Neural progenitor cell (in vitro differentiated cells): ENCODE data around the gene NUTM2A.
"Not testable (repeated sequence)": the region's sequence is repeated elsewhere in the genome, so short reads cannot be mapped to it uniquely, and the experiment has no call there.

Experiments
- CTCF ChIP-seq: fragments of 200-600 bp; sonication (generic); IDR thresholded peaks from 2 replicates; pipeline ENCODE4 v1.5.1; 2017; ENCODE audit warnings: antibody characterized with exemption, mild to moderate bottlenecking
- EZH2phosphoT487 ChIP-seq: fragments of 200-600 bp; sonication (generic); IDR thresholded peaks from 2 replicates; pipeline ENCODE4 v1.6.1; 2017; ENCODE audit warnings: antibody characterized with exemption

- not testable (repeated sequence) for TF ChIP-seq EZH2phosphoT487, CTCF
These were observed 55.6 kb downstream of the NUTM2A start for GRCh38 chr10:87280749-87281392.
